NCI-H2196 (cell line): ENCODE results near the gene TCEANC.
"Not testable (repeated sequence)": the region's sequence is repeated elsewhere in the genome, so short reads cannot be mapped to it uniquely, and the experiment has no call there.

Experiments used
- DNase-seq: peaks from one replicate; lab custom pipeline; 2025; ENCODE audit not compliant: unreplicated experiment; lab: John Stamatoyannopoulos, UW

The TCEANC gene

GRCh38 chrX:13654116-13654515, 1.2 kb downstream of the TCEANC start:
- no peak for DNase-seq

GRCh38 chrX:13655674-13656073, 2.7 kb downstream of the TCEANC start:
- no peak for DNase-seq

GRCh38 chrX:13658602-13659001, 5.7 kb downstream of the TCEANC start:
- peak; percentile 39 for DNase-seq

- DNase-seq: no peak
Observed at GRCh38 chrX:13659063-13659462, 6.1 kb downstream of the TCEANC start.

GRCh38 chrX:13661735-13662288, 8.9 kb downstream of the TCEANC start:
- DNase-seq: no peak

- no peak for DNase-seq
Observed at GRCh38 chrX:13662355-13662791, 9.4 kb downstream of the TCEANC start.

GRCh38 chrX:13664020-13664419, 11.1 kb downstream of the TCEANC start:
- no peak for DNase-seq

GRCh38 chrX:13666836-13667235, 13.9 kb downstream of the TCEANC start:
- DNase-seq: peak; percentile 3

GRCh38 chrX:13667919-13668318, 15.0 kb downstream of the TCEANC start:
- no peak for DNase-seq

GRCh38 chrX:13669246-13669737, 16.4 kb downstream of the TCEANC start:
- DNase-seq: peak; percentile 72

GRCh38 chrX:13669755-13670154, 16.8 kb downstream of the TCEANC start:
- not testable (repeated sequence) for DNase-seq

GRCh38 chrX:13670197-13670596, 17.3 kb downstream of the TCEANC start:
- no peak for DNase-seq

- DNase-seq: no peak
Observed at GRCh38 chrX:13673016-13673415, 20.1 kb downstream of the TCEANC start.

GRCh38 chrX:13676885-13677284, 23.9 kb downstream of the TCEANC start:
- no peak for DNase-seq

GRCh38 chrX:13679700-13680099, 26.8 kb downstream of the TCEANC start:
- not testable (repeated sequence) for DNase-seq

GRCh38 chrX:13681595-13681994, 28.7 kb downstream of the TCEANC start:
- no peak for DNase-seq

GRCh38 chrX:13684361-13684760, 31.4 kb downstream of the TCEANC start:
- DNase-seq: no peak

GRCh38 chrX:13685126-13685763, 32.3 kb downstream of the TCEANC start:
- no peak for DNase-seq

- no peak for DNase-seq
Observed at GRCh38 chrX:13687203-13687602, 34.3 kb downstream of the TCEANC start.

- DNase-seq: no peak
Observed at GRCh38 chrX:13688384-13688957, 35.5 kb downstream of the TCEANC start.

GRCh38 chrX:13688958-13689740, 36.2 kb downstream of the TCEANC start, which contains the start of gene RAB9A:
Gene RAB9A (plus strand): TSS chrX:13689128. CDS start chrX:13708747, 19,619 bp downstream.
- DNase-seq: peak; percentile 53
